ENCODE data around the gene EDIL3. TPM values are rescaled to one million over a fixed set of nuclear protein-coding genes. Genes with fewer than 3 reads are reported as not detected.

Gene EDIL3
- total RNA-seq, 4 donors from 2014 or later, result 2.8 to 20.6 (median 10.2) TPM

- Histone ChIP-seq H3K9me3 (no peaks in the 10 kb centered on the region), H3K4me3 (no peak overlapping the region), H3K36me3 (no peaks in the 10 kb centered on the region), H3K27me3 (no peaks in the 10 kb centered on the region), H3K27ac (no peak overlapping the region), H3K4me1 (no peaks in the 10 kb centered on the region)
- intact Hi-C loops (cut with DNase I), result no loop called here
- no peak for DNase-seq
- TF ChIP-seq POLR2A (IDR thresholded peaks at IDR 0.05), result no peak
- no peak for TF ChIP-seq CTCF (IDR thresholded peaks at IDR 0.05)
- 54 to 58% methylated on average over 9 of the region's 9 CpGs for WGBS, 2 donors
Measured at GRCh38 chr5:84372066-84372695, 12.5 kb downstream of the EDIL3 start.

GRCh38 chr5:84370176-84370575 is 14.5 kb downstream of the EDIL3 start:
- 48 to 55% methylated on average over 2 of the region's 2 CpGs for WGBS, 2 donors
- Histone ChIP-seq H3K36me3 (no peaks in the 10 kb centered on the region), H3K4me3 (no peak overlapping the region), H3K27ac (no peak overlapping the region), H3K27me3 (no peaks in the 10 kb centered on the region), H3K4me1 (no peaks in the 10 kb centered on the region), H3K9me3 (no peaks in the 10 kb centered on the region)
- intact Hi-C loops (cut with DNase I), result no loop called here
- DNase-seq, result no peak
- no peak for TF ChIP-seq CTCF (IDR thresholded peaks at IDR 0.05)
- no peak for TF ChIP-seq POLR2A (IDR thresholded peaks at IDR 0.05)

- peaks cover 0 to 5% (median 0%) of the 10 kb centered on the region in 3 donors for H3K4me1 ChIP-seq
- intact Hi-C loops (cut with DNase I), result no loop called here
- no peaks in the 10 kb centered on the region for H3K36me3 ChIP-seq
- 84 to 85% methylated on average over 2 of the region's 2 CpGs for WGBS, 2 donors
- H3K27me3 ChIP-seq, result no peaks in the 10 kb centered on the region
- H3K4me3 ChIP-seq, result no peak overlapping the region
- H3K27ac ChIP-seq, result no peak overlapping the region
- TF ChIP-seq CTCF (IDR thresholded peaks at IDR 0.05) (no peak), POLR2A (IDR thresholded peaks at IDR 0.05) (no peak)
- DNase-seq, result no peak
- no peaks in the 10 kb centered on the region for H3K9me3 ChIP-seq
Measured at GRCh38 chr5:84364043-84364442, 20.6 kb downstream of the EDIL3 start.

GRCh38 chr5:84362061-84362720 is 22.5 kb downstream of the EDIL3 start:
- TF ChIP-seq CTCF (IDR thresholded peaks at IDR 0.05), result no peak
- no peak for TF ChIP-seq POLR2A (IDR thresholded peaks at IDR 0.05)
- Histone ChIP-seq H3K36me3 (no peaks in the 10 kb centered on the region), H3K27ac (no peak overlapping the region), H3K4me3 (no peak overlapping the region), H3K27me3 (no peaks in the 10 kb centered on the region), H3K4me1 (peaks cover 0 to 5% (median 0%) of the 10 kb centered on the region in 3 donors), H3K9me3 (no peaks in the 10 kb centered on the region)
- intact Hi-C loops (cut with DNase I), result no loop called here
- no peak for DNase-seq

- TF ChIP-seq CTCF (IDR thresholded peaks at IDR 0.05), result no peak
- Histone ChIP-seq H3K9me3 (no peaks in the 10 kb centered on the region), H3K27me3 (no peaks in the 10 kb centered on the region), H3K4me3 (no peak overlapping the region), H3K36me3 (no peaks in the 10 kb centered on the region), H3K4me1 (peaks cover 0 to 5% (median 0%) of the 10 kb centered on the region in 3 donors), H3K27ac (no peak overlapping the region)
- 45 to 52% methylated on average over 2 of the region's 2 CpGs for WGBS, 2 donors
- DNase-seq, result no peak
- intact Hi-C loops (cut with DNase I), result no loop called here
Measured at GRCh38 chr5:84361572-84361971, 23.1 kb downstream of the EDIL3 start.

All from esophagus squamous epithelium (tissue), 5 donors.